PC-3 (cell line): ENCODE data around the gene MOB3A. TPM values are rescaled to one million over a fixed set of nuclear protein-coding genes. Genes with fewer than 3 reads are reported as not detected.

Experiments used
- ATAC-seq: fragments of 200-7000 bp; cut with Tn5 transposase; 2 replicates; pipeline ENCODE4 v1.9.1; 2020; ENCODE audit warnings: mild to moderate bottlenecking, moderate library complexity
- BruUV-seq: library from RNA; stranded (reverse); fragments of 400-500 nt; replicated peaks from 2 replicates; lab custom pipeline; 2021; lab: Mats Ljungman, UMichigan
- CTCF ChIA-PET: fragments of 300-600 bp; sonication (Branson Sonifier 250); formaldehyde crosslinking; loops from one replicate; lab custom pipeline; 2022; ENCODE audit warnings: antibody characterized with exemption; lab: Charles Lee
- POLR2A ChIA-PET: fragments of 300-600 bp; sonication (Branson Sonifier 250); formaldehyde crosslinking; loops from one replicate; lab custom pipeline; 2022; ENCODE audit warnings: antibody characterized with exemption; ENCODE audit not compliant: unreplicated experiment; lab: Charles Lee
- DNase-seq: peaks from one replicate; pipeline ENCODE4 v3.0.0-alpha.2; 2015
- H2AFZ ChIP-seq: fragments of 300-600 bp; sonication (generic); 2 replicates; pipeline ENCODE4 v1.6.0; 2016; ENCODE audit warnings: antibody characterized with exemption, low read length
- H3F3A ChIP-seq: fragments of 300-600 bp; sonication (generic); one replicate; pipeline ENCODE4 v1.6.0; 2017; ENCODE audit warnings: antibody characterized with exemption, low read length, control low read depth, mild to moderate bottlenecking; ENCODE audit not compliant: unreplicated experiment
- H3K27ac ChIP-seq: fragments of 300-600 bp; sonication (generic); 2 replicates; pipeline ENCODE4 v1.5.1; 2016; ENCODE audit warnings: mild to moderate bottlenecking, low read length
- H3K27me3 ChIP-seq: fragments of 300-600 bp; sonication (generic); 2 replicates; pipeline ENCODE4 v1.6.1; 2016; ENCODE audit warnings: low read length, mixed read lengths
- H3K36me3 ChIP-seq: fragments of 300-600 bp; sonication (generic); 2 replicates; pipeline ENCODE4 v1.6.1; 2016; ENCODE audit warnings: low read depth, mixed run types, low read length, mixed read lengths
- H3K4me1 ChIP-seq: fragments of 300-600 bp; sonication (generic); 2 replicates; pipeline ENCODE4 v1.5.1; 2016; ENCODE audit warnings: low read length; ENCODE audit not compliant: insufficient read depth
- H3K4me2 ChIP-seq: fragments of 300-600 bp; sonication (generic); 2 replicates; pipeline ENCODE4 v1.6.0; 2016; ENCODE audit warnings: low read length
- H3K4me3 ChIP-seq: fragments of 300-600 bp; sonication (generic); 2 replicates; pipeline ENCODE4 v1.5.1; 2016; ENCODE audit warnings: mild to moderate bottlenecking, low read length, mixed read lengths
- H3K79me2 ChIP-seq: fragments of 300-600 bp; sonication (generic); 2 replicates; pipeline ENCODE4 v1.6.1; 2017; ENCODE audit warnings: low read length, mixed read lengths
- H3K9ac ChIP-seq: fragments of 300-600 bp; sonication (generic); 2 replicates; pipeline ENCODE4 v1.6.0; 2016; ENCODE audit warnings: mild to moderate bottlenecking, low read length
- H3K9me2 ChIP-seq: fragments of 300-600 bp; sonication (generic); replicated peaks from 2 replicates; pipeline ENCODE4 v1.6.1; 2016; ENCODE audit warnings: mixed run types, low read length, mixed read lengths
- H3K9me3 ChIP-seq: fragments of 300-600 bp; sonication (generic); 2 replicates; pipeline ENCODE4 v1.6.1; 2016; ENCODE audit warnings: low read length, mixed read lengths
- H4K20me1 ChIP-seq: fragments of 300-600 bp; sonication (generic); 2 replicates; pipeline ENCODE4 v1.6.1; 2016; ENCODE audit warnings: low read length, mixed read lengths
- EZH2 ChIP-seq: fragments of 300-600 bp; sonication (generic); IDR thresholded peaks from one replicate; pipeline ENCODE4 v1.6.1; 2017; ENCODE audit warnings: antibody characterized with exemption, mild to moderate bottlenecking, low read length; ENCODE audit not compliant: unreplicated experiment
- EZH2phosphoT487 ChIP-seq: fragments of 300-600 bp; sonication (generic); IDR thresholded peaks from 2 replicates; pipeline ENCODE4 v1.6.1; 2018; ENCODE audit warnings: mild to moderate bottlenecking, antibody characterized with exemption, low read length, borderline replicate concordance
- intact Hi-C: fragments of 100-400 bp; cut with micrococcal nuclease; formaldehyde crosslinking; loops from 2 replicates; pipeline ENCODE4 v1.9.0; 2023
- total RNA-seq: library from RNA; depleted of rRNA; stranded (reverse); fragments of >200 nt; gene quantifications from 2 replicates; pipeline ENCODE4 v1.2.3, GENCODE V29; 2014
- TF ChIP-seq, protein P1 (sequence below): fragments of 300-600 bp; sonication (generic); conservative IDR thresholded peaks from 2 replicates; pipeline ENCODE4 v1.5.1; 2017; ENCODE audit warnings: antibody characterized with exemption, low read depth, mild to moderate bottlenecking, low read length

MOB3A gene
- total RNA-seq, 1 experiment from 2014 or later = 15.1 TPM

DNA sequence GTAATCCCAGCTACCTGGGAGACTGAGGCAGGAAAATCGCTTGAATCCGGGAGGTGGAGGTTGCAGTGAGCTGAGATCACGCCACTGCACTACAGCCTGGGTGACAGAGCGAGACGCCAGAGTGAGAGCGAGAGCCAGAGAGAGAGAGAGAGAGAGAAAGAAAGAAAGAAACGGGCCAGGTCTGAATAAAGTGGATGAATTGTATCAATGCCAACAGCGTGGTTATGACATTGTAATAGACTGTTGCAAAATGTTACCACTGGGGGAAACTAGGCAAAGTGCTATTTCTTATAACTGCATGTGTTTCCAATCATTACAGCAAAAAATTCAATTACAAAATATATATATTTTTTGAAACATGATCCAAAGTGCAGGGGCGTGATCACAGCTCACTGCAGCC, 68.8 kb downstream of the MOB3A start:
- ChIA-PET CTCF (no interaction called here), POLR2A (no interaction called here)

DNA sequence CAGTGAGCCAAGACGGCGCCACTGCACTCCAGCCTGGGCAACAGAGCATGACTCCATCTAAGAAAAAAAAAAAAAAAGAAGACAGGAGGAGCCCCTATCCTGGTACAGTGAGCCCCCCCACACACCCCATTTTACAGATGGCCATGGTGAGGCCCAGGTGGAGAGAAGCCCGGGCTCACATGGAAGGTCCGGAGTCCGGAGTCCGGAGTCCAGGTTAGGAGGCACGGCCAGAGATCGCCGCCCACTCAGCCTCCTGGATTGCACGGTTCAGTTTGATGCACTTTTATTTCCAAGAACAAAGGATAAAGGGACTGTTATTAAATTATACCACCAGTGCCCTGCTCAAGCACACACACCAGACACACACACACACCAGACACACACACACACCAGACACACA, 69.4 kb downstream of the MOB3A start:
- H3K9ac ChIP-seq = no peak overlapping the region
- H3K27ac ChIP-seq = no peak overlapping the region
- no peaks in the 10 kb centered on the region for H3F3A ChIP-seq
- POLR2A ChIA-PET = no interaction called here
- no peak overlapping the region for H3K4me3 ChIP-seq
- no peaks in the 10 kb centered on the region for H3K27me3 ChIP-seq
- BruUV-seq = no TSS peak
- CTCF ChIA-PET = no interaction called here
- no peak overlapping the region for H2AFZ ChIP-seq
- intact Hi-C loops = no loop called here
- peaks cover 8% of the 10 kb centered on the region for H3K4me1 ChIP-seq
- DNase-seq = no peak
- H4K20me1 ChIP-seq = no peaks in the 10 kb centered on the region
- no peaks in the 10 kb centered on the region for H3K9me3 ChIP-seq
- no peaks in the 10 kb centered on the region for H3K36me3 ChIP-seq
- no peak overlapping the region for H3K4me2 ChIP-seq
- TF ChIP-seq EZH2phosphoT487 (no peak), EZH2 (no peak)
- TF ChIP-seq, protein P1, sequence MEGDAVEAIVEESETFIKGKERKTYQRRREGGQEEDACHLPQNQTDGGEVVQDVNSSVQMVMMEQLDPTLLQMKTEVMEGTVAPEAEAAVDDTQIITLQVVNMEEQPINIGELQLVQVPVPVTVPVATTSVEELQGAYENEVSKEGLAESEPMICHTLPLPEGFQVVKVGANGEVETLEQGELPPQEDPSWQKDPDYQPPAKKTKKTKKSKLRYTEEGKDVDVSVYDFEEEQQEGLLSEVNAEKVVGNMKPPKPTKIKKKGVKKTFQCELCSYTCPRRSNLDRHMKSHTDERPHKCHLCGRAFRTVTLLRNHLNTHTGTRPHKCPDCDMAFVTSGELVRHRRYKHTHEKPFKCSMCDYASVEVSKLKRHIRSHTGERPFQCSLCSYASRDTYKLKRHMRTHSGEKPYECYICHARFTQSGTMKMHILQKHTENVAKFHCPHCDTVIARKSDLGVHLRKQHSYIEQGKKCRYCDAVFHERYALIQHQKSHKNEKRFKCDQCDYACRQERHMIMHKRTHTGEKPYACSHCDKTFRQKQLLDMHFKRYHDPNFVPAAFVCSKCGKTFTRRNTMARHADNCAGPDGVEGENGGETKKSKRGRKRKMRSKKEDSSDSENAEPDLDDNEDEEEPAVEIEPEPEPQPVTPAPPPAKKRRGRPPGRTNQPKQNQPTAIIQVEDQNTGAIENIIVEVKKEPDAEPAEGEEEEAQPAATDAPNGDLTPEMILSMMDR = no peak
- no peak for ATAC-seq
- H3K79me2 ChIP-seq = no peaks in the 10 kb centered on the region
- no peaks in the 10 kb centered on the region for H3K9me2 ChIP-seq

More for the DNA sequence above, 68.8 kb downstream of the MOB3A start:
- Histone ChIP-seq H3K27me3 (no peaks in the 10 kb centered on the region), H3K27ac (no peak overlapping the region), H3K4me1 (peaks cover 13% of the 10 kb centered on the region), H3K79me2 (no peaks in the 10 kb centered on the region), H3K4me2 (no peak overlapping the region), H3K9me2 (no peaks in the 10 kb centered on the region), H3F3A (no peaks in the 10 kb centered on the region), H3K9me3 (no peaks in the 10 kb centered on the region), H3K36me3 (no peaks in the 10 kb centered on the region), H4K20me1 (no peaks in the 10 kb centered on the region), H3K9ac (no peak overlapping the region), H2AFZ (no peak overlapping the region), H3K4me3 (no peak overlapping the region)
- DNase-seq (peak; percentile 28), ATAC-seq (no peak)
- intact Hi-C loops = no loop called here
- TF ChIP-seq, protein P1 = no peak
- TF ChIP-seq EZH2 (no peak), EZH2phosphoT487 (no peak)
- no TSS peak for BruUV-seq

DNA sequence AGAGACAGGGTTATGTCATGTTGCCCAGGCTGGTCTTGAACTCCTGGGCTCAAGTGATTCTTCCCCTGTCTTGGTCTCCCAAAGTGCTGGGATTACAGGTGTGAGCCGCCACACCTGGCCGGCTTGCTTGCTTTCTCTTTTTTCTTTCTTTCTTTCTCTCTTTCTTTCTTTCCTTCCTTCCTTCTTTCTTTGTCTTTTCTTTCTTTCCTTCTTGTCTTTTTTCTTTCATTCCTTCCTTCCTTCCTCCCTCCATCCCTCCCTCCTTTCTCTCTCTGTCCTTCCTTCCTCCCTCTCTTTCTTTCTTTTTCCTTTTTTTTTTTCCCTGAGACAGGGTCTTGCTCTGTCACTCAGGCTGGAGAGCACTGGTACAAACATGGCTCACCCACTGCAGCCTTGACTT, 73.8 kb downstream of the MOB3A start:
- POLR2A ChIA-PET = no interaction called here
- H3K27me3 ChIP-seq = no peaks in the 10 kb centered on the region
- no peak overlapping the region for H3K4me3 ChIP-seq
- H3K9me2 ChIP-seq = no peaks in the 10 kb centered on the region
- no peak overlapping the region for H3K9ac ChIP-seq
- DNase-seq (no peak), ATAC-seq (no peak)
- no peaks in the 10 kb centered on the region for H3K4me1 ChIP-seq
- no peaks in the 10 kb centered on the region for H3K36me3 ChIP-seq
- H4K20me1 ChIP-seq = no peaks in the 10 kb centered on the region
- H2AFZ ChIP-seq = no peak overlapping the region
- H3K4me2 ChIP-seq = no peak overlapping the region
- no TSS peak for BruUV-seq
- no peaks in the 10 kb centered on the region for H3K9me3 ChIP-seq
- no peaks in the 10 kb centered on the region for H3F3A ChIP-seq
- CTCF ChIA-PET = no interaction called here
- TF ChIP-seq EZH2 (no peak), EZH2phosphoT487 (no peak)
- TF ChIP-seq, protein P1 = no peak
- intact Hi-C loops = no loop called here
- no peak overlapping the region for H3K27ac ChIP-seq
- no peaks in the 10 kb centered on the region for H3K79me2 ChIP-seq
